Measurements from ENCODE around the gene STK32C. TPM values are rescaled to one million over a fixed set of nuclear protein-coding genes. Genes with fewer than 3 reads are reported as not detected.

The STK32C gene
- total RNA-seq, 1 donor from 2014 or later = 5.9 TPM

DNA sequence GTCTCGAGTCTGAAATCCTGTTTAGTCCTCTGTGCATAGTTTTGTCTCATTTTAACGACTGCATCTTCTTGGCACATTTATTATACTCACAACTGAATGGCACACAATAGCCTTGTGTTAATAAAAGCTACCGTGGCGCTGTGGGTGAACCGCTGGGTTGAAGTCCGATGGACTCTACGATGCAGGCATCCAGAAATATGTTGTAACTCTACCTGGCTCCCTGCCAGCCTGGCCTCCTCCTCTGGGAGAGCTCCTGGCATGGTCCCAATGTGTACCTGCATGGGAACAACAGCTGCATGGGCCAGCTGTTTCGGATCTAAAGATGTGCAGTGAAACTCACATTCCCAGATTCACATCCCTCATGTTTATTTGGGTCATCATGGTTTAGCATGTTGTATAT, 124.7 kb downstream of the STK32C start:
- no peak for DNase-seq (ENCODE audit: low spot score)
- intact Hi-C loops (cut with DNase I) = no loop called here

DNA sequence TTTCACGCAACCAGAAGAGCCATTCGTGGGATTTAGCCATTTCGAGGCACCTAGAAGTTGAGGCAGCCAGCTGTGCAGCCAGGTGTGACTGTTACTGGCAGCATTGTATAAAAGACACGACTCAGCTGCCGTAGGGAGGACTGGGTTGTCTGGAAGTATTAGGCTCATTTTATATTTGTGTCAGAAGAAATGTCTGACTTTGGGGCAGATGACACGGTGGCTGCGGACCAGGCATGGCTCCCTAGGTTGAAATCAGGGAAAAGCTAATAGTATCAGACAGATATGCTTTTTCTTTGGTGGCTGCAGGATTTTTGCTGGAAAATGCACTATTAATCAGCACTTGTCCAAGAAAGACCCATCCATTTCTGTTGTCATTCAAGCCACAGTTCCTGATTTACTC, 125.2 kb downstream of the STK32C start:
- intact Hi-C loops (cut with DNase I) = no loop called here
- DNase-seq (ENCODE audit: low spot score) = no peak

DNA sequence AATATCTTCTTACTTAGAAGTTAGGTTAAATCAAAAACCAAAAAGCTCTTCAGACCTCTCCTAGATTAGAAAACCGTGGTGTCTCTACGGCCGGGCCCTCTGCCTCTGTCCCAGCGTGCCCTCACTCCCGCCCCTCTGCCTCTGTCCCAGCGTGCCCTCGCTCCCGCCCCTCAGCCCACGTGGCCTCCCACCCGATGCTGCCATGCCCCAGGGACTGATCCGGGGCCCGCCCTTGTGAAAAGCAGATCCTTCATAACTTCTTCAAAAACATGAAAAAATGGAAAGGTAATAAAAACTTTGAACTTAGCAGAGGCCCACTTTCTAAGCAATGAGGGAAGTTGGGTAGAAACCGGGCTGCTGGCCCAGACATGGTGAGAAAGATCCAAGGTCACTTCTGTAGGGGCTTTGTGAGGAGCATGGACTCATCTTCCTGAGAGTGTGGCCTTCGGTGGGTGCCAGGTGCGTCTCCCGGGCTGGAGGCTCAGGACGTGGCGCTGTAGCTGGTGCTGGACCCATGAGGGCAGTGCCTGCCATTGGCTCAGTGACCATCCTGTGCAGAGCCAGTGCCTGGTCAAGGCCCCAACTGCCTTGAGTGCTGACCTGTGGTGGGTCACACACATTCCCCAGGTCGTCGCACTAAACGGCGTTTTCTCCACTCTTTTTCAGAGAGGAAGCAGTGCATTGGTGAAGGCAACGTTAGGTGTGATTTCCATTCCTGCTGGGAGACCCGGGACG, 125.9 kb downstream of the STK32C start:
- intact Hi-C loops (cut with DNase I) = no loop called here
- no peak for DNase-seq (ENCODE audit: low spot score)

DNA sequence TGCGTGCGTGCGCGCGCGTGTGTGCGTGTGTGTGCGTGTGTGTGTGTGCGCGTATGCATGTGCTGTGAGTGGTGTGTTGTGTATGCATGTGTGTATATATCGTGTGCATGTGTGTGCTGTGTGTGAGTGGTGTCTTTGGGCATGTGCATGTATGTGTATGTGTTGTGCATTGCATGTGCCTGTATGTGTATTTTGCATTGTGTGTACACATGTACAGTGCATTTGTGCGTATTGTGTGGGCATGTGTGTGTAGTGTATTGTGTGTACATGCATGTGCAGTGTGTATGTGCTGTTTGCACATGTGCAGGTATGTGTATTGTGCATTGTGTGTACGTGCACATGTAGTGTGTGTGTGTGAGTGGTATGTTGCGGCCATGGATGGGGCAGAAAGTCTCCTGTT, 127.0 kb downstream of the STK32C start:
- intact Hi-C loops (cut with DNase I) = no loop called here
- no peak for DNase-seq (ENCODE audit: low spot score)

DNA sequence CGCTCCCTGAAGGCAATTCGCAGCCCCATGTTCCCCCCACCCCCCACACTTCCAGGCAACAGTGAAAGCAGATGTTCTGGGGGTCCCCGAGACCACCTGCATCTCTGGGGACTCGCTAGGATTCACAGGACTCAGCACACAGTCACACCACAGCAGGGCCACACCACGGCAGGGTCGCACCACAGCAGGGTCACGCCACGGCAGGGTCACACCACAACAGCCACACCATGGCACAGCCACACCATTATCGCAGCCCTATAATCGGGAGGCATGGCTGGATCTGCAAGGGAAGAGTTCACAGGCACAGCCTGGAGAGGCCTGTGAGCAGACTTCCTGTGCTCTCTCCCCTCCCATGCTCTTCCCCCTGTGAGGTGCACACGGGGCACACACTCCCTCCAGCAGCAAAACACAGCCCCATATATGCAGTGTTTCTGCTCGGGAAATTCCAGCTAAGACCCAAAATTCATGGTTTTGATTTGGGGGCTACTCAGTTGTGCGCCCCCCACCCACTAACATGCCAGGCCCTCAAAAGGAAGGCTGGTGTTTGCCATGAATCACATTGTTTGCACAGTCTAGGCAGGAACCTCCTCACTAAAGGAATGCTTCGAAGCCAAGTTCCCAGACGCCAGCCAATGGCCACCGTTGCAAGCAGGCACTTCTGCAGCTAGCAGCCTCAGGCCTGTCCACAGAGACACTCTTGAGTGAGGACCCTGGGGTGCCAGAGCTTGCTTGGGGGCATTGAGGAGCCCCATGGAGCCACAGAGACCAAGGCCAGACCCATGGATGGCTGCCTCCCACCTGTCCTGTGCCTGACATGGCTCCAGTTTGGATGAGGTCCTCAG, 128.0 kb downstream of the STK32C start:
- intact Hi-C loops (cut with DNase I) = no loop called here

DNA sequence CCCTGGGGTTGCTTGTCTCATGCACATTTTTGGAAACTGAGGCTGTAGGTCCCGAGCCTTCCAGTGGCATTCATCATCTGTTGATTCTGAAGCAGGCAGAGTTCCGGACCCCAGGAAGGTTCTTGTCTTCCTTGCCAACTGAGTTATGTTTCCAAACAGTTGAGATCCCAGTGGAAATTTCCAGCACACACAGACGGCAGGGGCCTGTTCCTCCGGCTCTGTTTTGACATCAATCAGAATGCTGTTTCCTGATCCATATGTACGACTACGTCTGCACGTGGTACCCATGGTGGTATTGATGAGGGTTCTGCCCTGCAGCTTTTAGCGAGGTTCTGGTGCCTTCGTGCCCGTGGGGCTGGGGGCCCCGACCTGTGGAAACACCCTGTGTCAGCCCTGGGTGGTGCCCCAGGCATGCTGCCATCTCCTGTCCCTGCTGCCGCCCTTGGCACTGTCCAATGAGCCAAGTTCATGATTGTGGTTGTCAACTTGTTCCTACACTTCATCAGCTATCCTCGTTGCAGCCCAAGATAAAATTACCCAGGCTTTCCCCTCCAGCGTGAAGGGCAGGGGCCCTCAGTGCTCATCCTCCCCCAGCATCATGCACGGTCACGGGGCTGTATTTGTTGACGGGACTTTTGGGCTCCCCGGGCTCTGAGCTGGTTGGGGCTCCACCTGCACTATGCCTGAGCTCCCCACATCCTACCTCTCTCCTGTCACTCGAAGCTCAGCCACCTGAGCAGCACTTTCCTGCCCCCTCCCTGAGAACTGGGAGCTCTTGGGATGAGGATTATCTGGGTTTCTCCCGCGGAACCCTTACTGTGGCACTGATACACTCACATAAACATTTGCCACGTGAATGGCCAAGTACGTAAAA, 128.8 kb downstream of the STK32C start:
- DNase-seq (ENCODE audit: low spot score) = no peak
- intact Hi-C loops (cut with DNase I) = no loop called here

More for the DNA sequence above, 128.0 kb downstream of the STK32C start:
- no peak for DNase-seq (ENCODE audit: low spot score)

DNA sequence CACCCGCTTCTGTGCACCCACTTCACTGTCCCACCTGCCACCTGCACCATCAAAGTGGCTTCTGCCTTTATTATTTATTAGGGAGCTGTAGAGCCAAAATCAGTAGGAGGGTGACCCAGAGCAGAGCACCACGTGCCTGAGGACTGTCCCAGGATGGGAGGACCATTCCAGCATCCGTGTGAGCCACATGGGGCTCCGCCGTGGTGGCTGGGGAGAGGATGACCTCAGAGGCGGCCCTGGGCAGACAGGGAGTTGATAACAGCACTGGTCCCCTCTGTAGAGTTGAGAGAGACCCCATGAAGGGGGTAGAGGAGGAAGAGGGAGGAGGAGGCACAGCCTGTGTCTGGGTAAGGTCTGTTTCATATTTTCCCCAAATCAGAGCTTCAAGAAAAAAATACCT, 129.7 kb downstream of the STK32C start:
- no peak for DNase-seq (ENCODE audit: low spot score)
- intact Hi-C loops (cut with DNase I) = no loop called here

DNA sequence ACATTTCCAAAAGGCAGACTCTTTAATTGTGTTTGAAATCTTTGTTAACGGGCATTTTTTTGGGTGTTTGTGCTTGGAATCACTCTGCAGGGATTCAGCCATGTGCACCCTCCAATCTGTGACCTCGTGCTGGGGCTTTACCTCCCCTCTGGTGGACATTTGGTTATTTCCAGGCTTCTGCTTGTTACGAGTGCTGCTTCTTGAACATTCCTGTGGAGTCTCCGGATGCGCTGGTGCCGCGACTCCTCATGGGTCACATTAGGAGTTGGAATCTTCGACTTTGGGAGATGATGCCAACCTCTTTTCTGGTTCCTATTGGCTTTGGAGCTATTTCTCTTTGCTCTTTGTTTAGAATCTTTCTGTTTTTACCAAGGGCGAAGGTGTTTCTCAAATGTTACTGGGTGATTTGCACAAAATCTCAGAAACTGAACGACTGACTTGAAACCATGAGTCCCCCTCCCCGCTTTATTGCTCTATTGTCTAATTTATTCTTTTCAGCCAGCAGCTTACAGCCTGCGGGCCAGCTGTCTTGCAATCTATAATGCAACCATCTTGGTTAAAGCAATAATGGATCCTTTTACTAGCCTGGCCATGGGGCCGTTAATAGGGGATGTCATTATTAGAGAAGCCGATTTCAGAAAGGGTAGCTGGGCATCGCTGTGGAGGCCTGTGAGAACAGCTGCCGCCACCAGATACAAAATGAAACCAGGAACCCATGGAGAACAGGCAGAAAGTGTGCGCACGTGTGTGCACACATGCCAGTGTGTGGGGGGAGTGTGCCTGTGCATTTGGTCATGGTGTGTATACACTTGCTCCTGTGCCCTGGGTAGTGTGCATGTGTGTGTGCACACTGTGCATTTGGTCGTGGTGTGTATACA, 130.9 kb downstream of the STK32C start:
- DNase-seq (ENCODE audit: low spot score) = no peak
- intact Hi-C loops (cut with DNase I) = no loop called here

DNA sequence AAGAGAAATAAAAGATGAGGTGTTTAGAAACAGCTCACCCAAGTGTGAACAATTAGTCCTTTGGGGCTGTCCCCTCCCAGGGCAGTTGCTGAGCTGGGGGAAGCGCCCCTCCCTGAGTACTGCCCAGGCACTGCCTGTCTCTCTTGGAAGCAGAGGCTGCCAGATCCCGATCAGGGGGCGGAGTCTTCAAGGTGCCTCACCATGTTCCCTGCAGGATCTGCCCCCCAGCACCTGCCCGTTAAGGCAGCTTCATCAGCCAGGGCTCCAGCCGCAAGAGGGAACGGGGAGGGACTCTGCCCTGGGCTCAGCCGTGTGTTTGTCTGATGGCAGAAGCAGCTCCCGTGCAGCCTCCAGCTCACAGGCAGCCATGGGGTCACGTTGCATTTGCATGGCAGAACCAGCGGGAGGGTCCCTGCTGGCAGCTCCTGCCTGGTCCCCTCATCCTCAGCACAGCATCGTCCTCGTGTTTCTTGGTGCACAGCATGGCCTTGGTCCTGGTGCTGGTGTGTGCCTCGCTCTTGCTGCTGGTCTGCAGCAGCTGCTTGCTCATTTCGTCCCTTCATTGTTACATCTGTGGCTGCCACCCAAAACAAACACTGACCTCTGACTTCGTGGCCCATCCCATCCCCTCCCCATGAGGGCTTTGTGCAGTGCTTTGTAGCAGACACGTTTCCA, 131.7 kb downstream of the STK32C start:
- DNase-seq (ENCODE audit: low spot score) = no peak
- intact Hi-C loops (cut with DNase I) = no loop called here

DNA sequence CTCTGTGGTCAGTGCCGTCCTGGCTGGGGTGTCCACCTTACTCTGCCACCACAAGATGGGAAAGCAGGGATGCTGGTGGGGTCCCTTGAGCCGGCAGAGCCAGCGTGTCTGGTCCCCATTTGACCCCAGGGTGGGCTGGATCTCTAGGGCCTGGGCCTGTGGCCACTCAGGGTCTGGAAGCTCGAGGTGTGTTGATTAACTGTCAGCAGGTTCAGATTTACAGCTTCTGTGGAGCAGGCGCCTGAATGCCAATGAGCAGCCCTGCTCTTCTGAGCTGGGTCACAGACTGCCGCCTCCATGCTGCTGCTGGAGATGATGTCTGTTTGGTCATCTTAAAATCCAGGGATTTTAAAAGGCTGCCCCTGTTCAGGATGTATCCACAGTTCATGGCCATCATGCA, 132.3 kb downstream of the STK32C start:
- no peak for DNase-seq (ENCODE audit: low spot score)
- intact Hi-C loops (cut with DNase I) = no loop called here

DNA sequence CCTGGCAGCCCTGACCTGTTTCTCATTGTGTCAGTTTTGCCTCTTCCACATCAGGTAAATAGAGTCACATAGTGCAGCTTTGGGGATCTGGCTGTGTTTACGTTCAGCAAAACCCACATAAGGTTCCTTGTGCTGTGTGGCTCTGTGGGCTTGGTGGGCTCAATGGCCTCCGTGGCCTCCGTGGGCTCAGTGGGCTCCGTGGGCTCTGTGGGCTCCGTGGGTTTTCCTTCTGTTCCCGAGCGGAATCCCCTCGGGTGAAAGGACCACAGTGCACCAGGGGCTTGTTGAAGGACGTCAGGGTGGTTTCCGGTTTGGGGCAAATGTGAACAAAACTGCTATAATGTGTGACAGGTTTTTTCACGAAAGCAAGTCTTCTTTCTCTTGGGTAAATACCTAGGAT, 133.5 kb downstream of the STK32C start:
- intact Hi-C loops (cut with DNase I) = no loop called here

DNA sequence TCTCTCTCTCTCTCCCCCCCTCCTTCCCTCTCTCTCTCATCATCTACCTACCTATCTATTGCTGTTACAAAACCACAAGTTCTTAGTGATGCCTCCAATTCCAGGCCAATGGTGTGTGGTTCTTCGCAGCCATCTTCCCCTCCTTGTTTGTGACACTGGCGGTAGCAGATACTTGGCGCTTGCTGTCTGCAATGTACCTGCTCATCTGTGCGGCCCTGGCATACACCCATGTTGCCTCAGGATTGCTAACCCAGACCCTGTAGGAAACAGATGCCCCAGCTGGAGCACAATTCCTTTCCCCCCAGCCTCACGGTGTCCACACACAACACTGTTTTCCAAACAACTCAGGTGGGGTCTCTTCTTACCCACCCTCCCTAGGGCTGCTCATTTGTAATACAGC, 134.6 kb downstream of the STK32C start:
- DNase-seq (ENCODE audit: low spot score) = no peak
- intact Hi-C loops (cut with DNase I) = no loop called here

More for the DNA sequence above, 133.5 kb downstream of the STK32C start:
- DNase-seq (ENCODE audit: low spot score) = no peak

DNA sequence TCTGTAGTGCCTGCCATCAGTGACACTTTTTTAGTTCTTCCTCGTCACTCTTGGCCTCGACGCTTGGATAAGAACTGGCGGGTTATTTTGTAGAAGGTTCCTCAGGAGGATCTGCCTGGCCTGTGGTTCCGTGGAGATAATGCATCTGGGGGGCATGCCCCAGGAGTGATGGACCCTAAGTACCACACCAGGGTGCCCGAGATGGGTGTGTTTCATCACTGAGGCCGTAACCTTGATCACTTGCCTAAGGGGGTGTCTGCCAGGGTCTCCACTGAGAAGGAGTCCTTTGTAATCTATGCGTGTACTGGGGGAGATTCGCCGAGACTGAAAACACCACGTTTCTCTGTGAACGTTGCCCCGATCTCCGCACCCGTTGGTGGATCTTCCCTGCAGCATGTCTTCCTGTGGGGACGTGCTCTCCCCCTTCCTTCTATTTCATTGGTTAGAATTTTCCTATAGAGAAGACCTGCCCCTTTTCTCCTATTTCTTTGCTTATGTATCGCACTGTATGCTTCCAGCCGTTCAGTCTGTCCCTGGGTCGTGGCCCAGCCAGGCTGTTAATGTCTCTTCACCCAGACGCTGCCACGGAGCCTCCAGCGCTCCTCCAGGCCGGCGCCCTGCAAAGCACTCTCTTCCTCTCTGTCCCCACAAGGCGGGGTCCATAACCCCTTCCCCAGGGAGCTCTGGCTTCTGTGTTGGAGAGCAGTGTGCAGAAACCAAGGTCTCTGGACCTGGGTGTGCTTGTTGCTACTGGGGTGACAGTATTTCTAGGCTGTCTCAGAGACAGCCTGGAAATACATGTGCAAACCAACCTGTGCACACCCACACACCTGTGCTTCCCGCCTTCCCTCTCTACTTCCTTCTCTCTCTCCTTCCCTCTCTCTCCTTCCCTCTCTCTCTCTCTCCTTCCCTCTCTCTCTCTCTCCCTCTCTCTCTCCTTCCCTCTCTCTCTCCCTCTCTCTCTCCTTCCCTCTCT, 135.4 kb downstream of the STK32C start:
- intact Hi-C loops (cut with DNase I) = no loop called here
- DNase-seq (ENCODE audit: low spot score) = no peak

DNA sequence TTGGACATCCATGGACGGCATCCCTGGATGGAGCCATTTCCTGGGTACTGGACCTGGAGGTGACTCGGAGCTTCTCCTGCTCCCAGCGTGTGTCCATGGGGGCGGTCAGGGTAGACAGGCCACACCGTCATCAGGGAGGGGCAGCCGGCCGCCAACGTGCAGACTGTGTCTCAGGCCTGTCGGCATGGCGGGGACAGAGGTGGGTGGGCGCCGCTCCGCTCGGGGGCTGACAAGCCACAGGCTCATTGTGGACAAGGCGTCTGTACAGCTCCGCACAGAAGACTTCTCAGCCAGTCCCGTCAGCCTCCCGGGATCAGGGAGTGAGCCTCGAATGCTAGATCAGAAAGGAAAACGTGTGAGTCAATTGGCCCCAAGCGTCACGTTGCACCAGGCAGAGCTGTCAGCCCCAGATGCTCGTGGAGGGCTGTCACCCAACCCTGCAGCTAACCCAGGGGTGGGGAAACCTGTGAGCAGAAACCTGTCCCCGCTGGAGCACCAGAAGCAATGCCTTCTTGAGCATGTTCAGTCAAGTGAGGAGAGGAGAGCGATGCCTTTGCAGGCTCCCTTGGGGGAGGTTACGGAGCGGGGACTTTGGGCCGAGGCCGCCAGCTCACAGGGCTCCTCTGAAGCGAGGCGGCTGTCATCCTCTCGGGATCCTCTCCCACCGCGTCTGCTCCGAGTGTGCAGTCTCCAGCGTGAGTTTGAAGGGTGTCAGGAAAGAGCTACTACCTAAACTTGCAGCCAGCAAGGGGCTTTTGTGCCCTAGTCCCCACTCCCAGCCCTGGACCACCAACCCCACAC, 137.0 kb downstream of the STK32C start:
- DNase-seq (ENCODE audit: low spot score) = no peak
- intact Hi-C loops (cut with DNase I) = no loop called here

DNA sequence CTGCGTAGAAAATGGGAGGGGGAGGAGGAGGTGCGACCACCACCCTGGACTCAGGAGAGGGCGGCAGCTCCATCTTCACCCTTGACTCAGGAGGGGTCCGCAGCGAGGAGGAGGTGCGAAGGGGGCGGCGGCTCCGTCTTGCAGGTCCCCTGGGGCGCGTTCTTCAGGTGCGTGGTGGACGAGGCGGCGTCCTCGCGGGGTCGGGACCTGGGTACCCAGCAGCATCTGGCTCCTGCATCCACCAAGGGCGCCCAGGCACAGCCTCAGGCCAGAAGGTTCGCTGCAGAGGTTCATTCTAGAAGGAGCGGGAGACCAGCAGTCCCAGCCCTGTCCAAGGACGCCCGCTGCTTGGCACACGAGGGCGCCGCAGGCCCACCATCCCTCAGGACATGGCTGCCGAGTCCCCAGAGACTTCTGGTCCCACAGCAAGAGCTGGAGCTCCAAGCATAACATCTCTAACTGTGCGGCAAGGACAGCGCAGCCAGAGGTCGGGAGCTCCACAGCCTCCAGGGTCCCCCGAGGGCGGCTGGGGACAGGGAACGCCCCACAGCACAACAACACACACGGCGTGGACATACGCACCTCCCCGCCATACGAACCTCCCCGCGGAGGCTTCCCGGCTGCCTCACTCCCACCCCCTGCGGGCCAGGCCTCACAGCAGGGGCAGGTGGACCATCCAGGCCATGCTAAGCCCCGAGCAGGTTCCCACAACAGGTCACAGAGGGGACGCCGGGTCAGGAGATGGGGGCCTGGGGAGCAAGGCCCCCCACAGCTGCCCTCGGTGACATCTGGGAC, 137.8 kb downstream of the STK32C start:
- DNase-seq (ENCODE audit: low spot score) = peak; percentile 68
- intact Hi-C loops (cut with DNase I) = no loop called here

All from cardiac septum (tissue), 1 donor.